SU-DHL-6 (cell line): ENCODE data around the gene ENTPD8.

Source experiments
- H2AFZ ChIP-seq: fragments of 200-600 bp; sonication (generic); 2 replicates; pipeline ENCODE4 v1.6.1; 2014; ENCODE audit warnings: low read depth, mild to moderate bottlenecking, moderate library complexity, mixed read lengths, antibody characterized with exemption, low read length; ENCODE audit not compliant: severe bottlenecking
- H3F3A ChIP-seq: fragments of 200-600 bp; shearing (Covaris generic); 2 replicates; pipeline ENCODE4 v1.6.0; 2016; ENCODE audit warnings: antibody characterized with exemption, mild to moderate bottlenecking; ENCODE audit not compliant: insufficient read depth
- H3K27ac ChIP-seq: fragments of 200-600 bp; sonication (generic); 2 replicates; pipeline ENCODE4 v1.5.1; 2016; ENCODE audit warnings: low read depth, mild to moderate bottlenecking, low read length, moderate library complexity, mixed read lengths
- H3K27me3 ChIP-seq: fragments of 200-600 bp; sonication (generic), shearing (Covaris generic); 2 replicates; pipeline ENCODE4 v1.6.0; 2014; ENCODE audit warnings: mild to moderate bottlenecking, low read length
- H3K36me3 ChIP-seq: fragments of 200-600 bp; sonication (generic); 2 replicates; pipeline ENCODE4 v1.6.1; 2014; ENCODE audit warnings: mild to moderate bottlenecking, low read length, mixed read lengths
- H3K4me2 ChIP-seq: fragments of 300-600, 200-600 bp; shearing (Covaris generic), sonication (generic); 2 replicates; pipeline ENCODE4 v1.6.0; 2014; ENCODE audit warnings: low read length, low read depth, mild to moderate bottlenecking; ENCODE audit not compliant: poor library complexity, severe bottlenecking
- H3K4me3 ChIP-seq: fragments of 200-600 bp; sonication (generic); 2 replicates; pipeline ENCODE4 v1.5.1; 2014; ENCODE audit warnings: antibody characterized with exemption, low read length, mild to moderate bottlenecking, mixed read lengths; ENCODE audit not compliant: insufficient read depth, poor library complexity, severe bottlenecking
- H3K79me2 ChIP-seq: fragments of 200-600 bp; sonication (generic); 2 replicates; pipeline ENCODE4 v1.6.1; 2014; ENCODE audit warnings: mild to moderate bottlenecking, low read length, moderate library complexity; ENCODE audit not compliant: insufficient read depth
- H3K9ac ChIP-seq: fragments of 200-600 bp; sonication (generic); 2 replicates; pipeline ENCODE4 v1.7.0; 2014; ENCODE audit warnings: mild to moderate bottlenecking, low read length
- H3K9me2 ChIP-seq: fragments of 200-600 bp; sonication (generic); replicated peaks from 2 replicates; pipeline ENCODE4 v1.6.1; 2014; ENCODE audit warnings: low read length; ENCODE audit not compliant: insufficient read depth
- H3K9me3 ChIP-seq: fragments of 200-600 bp; sonication (generic); 2 replicates; pipeline ENCODE4 v1.6.1; 2014; ENCODE audit warnings: low read length, mixed read lengths; ENCODE audit not compliant: insufficient read depth
- H4K20me1 ChIP-seq: fragments of 200-600 bp; sonication (generic); 2 replicates; pipeline ENCODE4 v1.6.1; 2014; ENCODE audit warnings: low read depth, mild to moderate bottlenecking, antibody characterized with exemption, low read length, moderate library complexity, mixed read lengths
- CTCF ChIP-seq: fragments of 200-600 bp; sonication (generic); IDR thresholded peaks from one replicate; pipeline ENCODE4 v1.5.1; 2017; ENCODE audit warnings: antibody characterized with exemption, mild to moderate bottlenecking, low read length, moderate library complexity; ENCODE audit not compliant: insufficient read depth, poor library complexity, severe bottlenecking
- EZH2phosphoT487 ChIP-seq: fragments of 200-600 bp; sonication (generic), shearing (Covaris generic); conservative IDR thresholded peaks from 2 replicates; pipeline ENCODE4 v1.6.1; 2018; ENCODE audit warnings: mild to moderate bottlenecking, antibody characterized with exemption, low read length, moderate library complexity, mixed read lengths

ENTPD8 gene

GRCh38 chr9:137478962-137479861 lies 38.1 kb upstream of the ENTPD8 start:
- TF ChIP-seq EZH2phosphoT487 = no peak
- no peak for TF ChIP-seq CTCF
- no peaks in the 10 kb centered on the region for H3K9me2 ChIP-seq
- H3K79me2 ChIP-seq = no peaks in the 10 kb centered on the region
- no peaks in the 10 kb centered on the region for H3F3A ChIP-seq
- no peaks in the 10 kb centered on the region for H4K20me1 ChIP-seq
- H3K4me2 ChIP-seq = no peak overlapping the region
- peaks cover 14% of the 10 kb centered on the region; the same call in 1 of the 2 replicates for H3K9me3 ChIP-seq
- no peak overlapping the region for H2AFZ ChIP-seq
- no peaks in the 10 kb centered on the region for H3K27me3 ChIP-seq
- no peak overlapping the region for H3K4me3 ChIP-seq
- no peaks in the 10 kb centered on the region for H3K36me3 ChIP-seq
- H3K27ac ChIP-seq = no peak overlapping the region
- H3K9ac ChIP-seq = no peak overlapping the region

DNA sequence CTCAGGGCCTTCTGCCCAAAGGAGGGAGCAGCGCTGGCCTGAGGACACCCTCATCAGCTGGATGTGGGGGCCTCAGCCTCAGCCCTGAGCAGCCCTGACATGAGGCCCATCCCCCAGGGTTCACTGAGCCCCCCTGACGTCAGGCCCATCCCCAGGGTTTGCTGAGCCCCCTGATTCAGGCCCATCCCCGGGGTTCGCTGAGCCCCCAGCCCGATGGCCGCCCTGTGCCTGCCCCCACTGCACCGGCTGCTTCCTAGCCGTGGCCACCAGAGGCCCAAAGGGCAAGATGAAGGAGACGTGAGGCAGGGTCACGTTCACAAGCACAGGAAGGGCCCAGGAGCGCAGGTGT lies 37.4 kb upstream of the ENTPD8 start:
- no peaks in the 10 kb centered on the region for H3K36me3 ChIP-seq
- no peak overlapping the region for H2AFZ ChIP-seq
- H3K4me2 ChIP-seq = no peak overlapping the region
- H3K9ac ChIP-seq = no peak overlapping the region
- no peaks in the 10 kb centered on the region for H3K9me2 ChIP-seq
- no peaks in the 10 kb centered on the region for H3K79me2 ChIP-seq
- no peaks in the 10 kb centered on the region for H3K27me3 ChIP-seq
- no peak overlapping the region for H3K4me3 ChIP-seq
- no peaks in the 10 kb centered on the region for H3F3A ChIP-seq
- no peak for TF ChIP-seq EZH2phosphoT487
- no peak for TF ChIP-seq CTCF
- H4K20me1 ChIP-seq = no peaks in the 10 kb centered on the region
- H3K9me3 ChIP-seq = peaks cover 16% of the 10 kb centered on the region; the same call in 1 of the 2 replicates
- H3K27ac ChIP-seq = no peak overlapping the region

- H3K79me2 ChIP-seq = no peaks in the 10 kb centered on the region
- H3K9me2 ChIP-seq = no peaks in the 10 kb centered on the region
- no peak overlapping the region for H2AFZ ChIP-seq
- H3K9ac ChIP-seq = no peak overlapping the region
- H3K27ac ChIP-seq = no peak overlapping the region
- no peaks in the 10 kb centered on the region for H4K20me1 ChIP-seq
- no peak overlapping the region for H3K4me3 ChIP-seq
- H3K36me3 ChIP-seq = no peaks in the 10 kb centered on the region
- H3K9me3 ChIP-seq = peaks cover 16% of the 10 kb centered on the region; the same call in 1 of the 2 replicates
- no peaks in the 10 kb centered on the region for H3F3A ChIP-seq
- H3K4me2 ChIP-seq = no peak overlapping the region
- H3K27me3 ChIP-seq = no peaks in the 10 kb centered on the region
- TF ChIP-seq EZH2phosphoT487 = no peak
- no peak for TF ChIP-seq CTCF
Observed at GRCh38 chr9:137477778-137478612, 36.8 kb upstream of the ENTPD8 start.
